Putamen (tissue), 1 donor: Measurements from ENCODE around the gene SLC66A3.
A peak's percentile ranks its signal among the peaks of the same experiment; 100 is the strongest.

Experiments used
- DNase-seq: peaks from one replicate; pipeline ENCODE4 v3.0.0-alpha.2; 2016; ENCODE audit warnings: low spot score

SLC66A3 gene

GRCh38 chr2:11140492-11140891 lies 14.8 kb upstream of the SLC66A3 start:
- no peak for DNase-seq

GRCh38 chr2:11141319-11141718 lies 13.9 kb upstream of the SLC66A3 start:
- DNase-seq: no peak

DNA sequence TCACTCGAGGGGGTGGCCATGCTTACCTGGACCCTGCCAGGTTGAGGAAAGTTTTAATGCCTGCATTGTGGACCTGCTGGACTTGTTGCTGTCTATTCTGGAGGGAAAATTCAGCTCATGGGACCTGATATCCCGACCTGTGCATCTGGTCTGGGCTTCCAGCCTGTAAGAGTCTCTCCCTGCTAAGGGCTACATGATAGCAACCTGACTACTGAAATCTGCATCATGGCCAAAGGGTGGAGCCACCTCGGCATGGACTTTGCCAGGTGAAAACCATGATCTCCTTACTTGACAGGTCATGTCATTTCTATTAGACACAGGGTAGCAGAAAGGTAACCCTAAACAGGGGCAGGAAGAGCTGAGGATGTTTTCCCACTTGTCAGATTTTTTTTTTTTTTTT lies 12.9 kb upstream of the SLC66A3 start:
- DNase-seq: no peak

- DNase-seq: no peak
Observed at GRCh38 chr2:11142987-11143386, 12.3 kb upstream of the SLC66A3 start.

- DNase-seq: no peak
Observed at GRCh38 chr2:11144077-11144737, 11.1 kb upstream of the SLC66A3 start.

DNA sequence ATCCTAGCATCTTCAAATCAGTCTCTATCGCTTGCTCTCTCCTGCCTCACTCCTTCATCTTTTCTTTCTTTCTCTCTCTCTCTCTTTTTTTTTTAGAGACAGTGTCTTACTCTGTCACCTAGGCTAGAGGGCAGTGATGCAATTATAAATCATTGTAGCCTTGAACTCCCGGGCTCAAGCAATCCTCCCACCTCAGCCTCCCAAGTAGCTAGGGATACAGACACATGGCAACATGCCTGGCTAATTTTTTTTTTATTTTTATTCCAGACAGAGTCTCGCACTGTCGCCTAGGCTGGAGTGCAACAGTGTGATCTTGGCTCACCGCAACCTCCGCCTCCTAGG lies 10.6 kb upstream of the SLC66A3 start:
- DNase-seq: no peak

DNA sequence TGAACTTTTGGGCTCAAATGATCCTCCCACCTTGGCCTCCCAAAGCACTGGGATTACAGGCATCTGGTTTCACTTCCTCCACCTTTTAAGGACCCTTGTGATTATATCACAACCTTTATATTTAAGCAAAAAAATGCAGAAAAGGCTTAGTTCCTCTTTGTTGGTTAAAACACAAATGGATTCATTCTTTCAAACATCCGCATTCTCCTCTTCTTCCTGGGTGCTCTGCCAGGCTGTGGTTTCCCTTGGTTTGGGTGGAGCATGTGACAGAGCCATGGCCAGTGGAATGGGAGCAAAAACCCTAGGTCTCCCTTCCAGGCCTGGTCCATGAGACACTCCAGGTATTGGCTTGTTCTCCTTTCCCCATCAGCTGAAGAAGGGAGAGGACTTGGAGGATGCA lies 9.9 kb upstream of the SLC66A3 start:
- DNase-seq: no peak

GRCh38 chr2:11146076-11146475 lies 9.2 kb upstream of the SLC66A3 start:
- no peak for DNase-seq

GRCh38 chr2:11147263-11147662 lies 8.0 kb upstream of the SLC66A3 start:
- DNase-seq: no peak

DNA sequence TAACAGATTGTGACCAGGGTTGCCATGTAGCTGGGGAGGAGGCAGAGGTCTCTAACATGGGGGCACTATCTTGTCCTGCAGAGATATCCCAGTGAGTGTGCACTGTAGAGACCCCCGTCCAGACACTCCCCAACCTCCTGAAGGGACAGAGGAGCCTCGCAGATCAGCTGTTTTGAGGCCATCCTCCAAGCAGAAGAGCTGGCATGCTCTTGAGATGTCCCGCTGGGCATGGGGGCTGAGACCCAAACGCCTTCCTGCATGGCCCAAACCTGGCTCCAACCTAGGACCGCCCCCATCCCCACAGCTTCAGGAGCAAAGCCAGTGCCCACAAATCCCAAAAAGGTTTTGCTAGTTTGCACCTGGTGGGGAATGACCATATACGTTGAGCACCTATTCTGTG lies 2.7 kb upstream of the SLC66A3 start:
- DNase-seq: no peak

DNA sequence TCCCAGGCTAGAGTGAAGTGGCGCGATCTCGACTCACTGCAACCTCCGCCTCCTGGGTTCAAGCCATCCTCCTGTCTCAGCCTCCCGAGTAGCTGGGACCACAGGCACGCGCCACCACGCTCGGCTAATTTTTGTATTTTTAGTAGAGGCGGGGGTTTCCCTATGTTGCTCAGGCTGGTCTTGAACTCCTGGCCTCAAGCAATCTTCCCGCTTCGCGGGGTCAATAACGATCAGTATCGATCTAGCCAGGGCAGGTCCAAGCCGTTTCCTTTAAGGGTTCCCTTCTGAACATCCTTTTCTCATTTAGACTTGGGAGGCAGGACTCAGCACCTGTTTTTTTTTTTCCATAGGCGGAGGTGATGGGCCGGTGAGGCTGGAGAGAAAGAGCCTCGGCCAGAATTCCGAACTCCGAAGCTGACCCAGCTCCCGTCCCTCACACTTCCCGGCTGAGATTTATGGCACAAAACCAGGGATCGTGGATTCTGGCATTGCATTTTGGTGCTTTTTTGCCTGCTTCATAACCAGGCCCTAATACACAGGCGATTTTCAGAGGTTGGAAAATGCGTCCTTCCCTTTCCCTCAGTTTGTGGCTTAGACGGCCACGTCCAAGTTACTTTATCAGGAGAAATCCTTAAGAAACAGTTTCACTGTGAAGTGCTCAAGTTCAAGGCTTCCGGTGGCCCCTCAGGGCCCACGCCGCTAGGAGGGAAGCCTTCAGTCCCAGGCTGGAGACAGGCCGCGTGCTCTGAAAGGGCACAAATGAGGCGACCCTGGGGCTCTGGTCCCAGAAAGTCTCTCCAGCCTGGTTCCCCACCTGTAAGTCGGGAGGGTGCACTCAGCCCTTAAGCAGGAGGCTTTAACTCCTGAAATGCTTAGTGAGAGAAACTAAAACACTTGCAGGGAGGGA lies 998 bp upstream of the SLC66A3 start:
- no peak for DNase-seq

DNA sequence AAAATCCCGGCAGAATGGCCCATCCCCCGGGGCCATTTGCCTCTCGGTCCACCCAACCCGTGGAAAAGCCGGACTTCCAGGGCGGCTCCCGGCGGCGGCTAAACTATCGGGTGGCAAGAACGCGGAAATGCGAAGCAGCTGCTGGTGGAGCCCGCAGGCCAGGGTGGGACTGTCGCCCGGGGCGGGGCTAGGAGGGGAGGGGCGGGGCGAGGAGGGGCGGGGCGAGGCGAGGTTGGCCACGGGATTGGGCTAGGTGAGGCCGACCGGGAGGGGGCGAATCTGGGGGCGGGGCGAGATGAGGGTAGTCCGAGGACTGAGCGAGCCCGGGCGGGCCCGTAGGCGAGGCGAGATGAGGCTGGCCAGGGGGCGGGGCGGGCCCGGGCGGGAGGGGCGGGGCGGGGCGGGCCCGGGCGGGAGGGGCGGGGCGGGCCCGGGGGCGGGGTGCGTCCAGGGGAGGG lies 315 bp upstream of the SLC66A3 start:
- peak; percentile 94 for DNase-seq

GRCh38 chr2:11156396-11157075 lies 1.3 kb downstream of the SLC66A3 start:
- DNase-seq: no peak

DNA sequence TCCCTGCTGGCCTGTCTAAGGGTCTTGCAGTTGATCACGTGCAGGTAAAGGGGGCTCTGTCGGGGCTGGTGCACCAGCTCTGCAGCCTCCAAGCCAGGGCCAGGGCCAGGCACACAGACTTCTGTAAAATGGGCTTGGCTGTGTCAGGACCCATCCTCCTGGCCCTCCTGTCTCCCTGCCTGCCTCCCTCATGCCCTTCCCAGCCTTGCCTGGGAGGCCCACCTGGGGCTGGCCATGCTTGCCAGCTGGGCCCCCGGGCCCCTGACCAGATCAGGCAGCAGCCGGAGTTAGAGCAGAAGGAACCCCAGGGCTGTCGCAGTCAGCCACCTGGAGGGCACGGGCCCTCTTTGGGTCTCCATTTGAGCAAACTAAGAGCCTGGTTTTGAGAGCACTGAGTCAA lies 2.0 kb downstream of the SLC66A3 start:
- DNase-seq: no peak

- no peak for DNase-seq
Observed at GRCh38 chr2:11157731-11158130, 2.5 kb downstream of the SLC66A3 start.

- DNase-seq: no peak
Observed at GRCh38 chr2:11158916-11159573, 3.8 kb downstream of the SLC66A3 start.

- no peak for DNase-seq
Observed at GRCh38 chr2:11159574-11160170, 4.4 kb downstream of the SLC66A3 start.

- DNase-seq: no peak
Observed at GRCh38 chr2:11160256-11160655, 5.0 kb downstream of the SLC66A3 start.

GRCh38 chr2:11160731-11161455 lies 5.6 kb downstream of the SLC66A3 start:
- no peak for DNase-seq

- DNase-seq: no peak
Observed at GRCh38 chr2:11161747-11162146, 6.5 kb downstream of the SLC66A3 start.
